Esophagus muscularis mucosa (tissue), 4 donors: Measurements from ENCODE around the gene GRIN3B. TPM values are rescaled to one million over a fixed set of nuclear protein-coding genes. Genes with fewer than 3 reads are reported as not detected.
"Not testable (repeated sequence)": the region's sequence is repeated elsewhere in the genome, so short reads cannot be mapped to it uniquely, and the experiment has no call there.

Experiments
- DNase-seq: peaks from one replicate; pipeline ENCODE4 v3.0.0-alpha.2; 2017; ENCODE audit errors: extremely low spot score
- H3K27ac ChIP-seq, 4 donors: fragments of 200-600 bp; sonication (generic); replicated peaks in 1 of 4; 1 replicate in 3 of 4; 2 replicates in 1 of 4; pipeline ENCODE4 v1.5.1; 2016 to 2019; ENCODE audit warnings: mild to moderate bottlenecking in 1 of 4
- H3K27me3 ChIP-seq, 4 donors: fragments of 200-600 bp; sonication (generic); one replicate each; pipeline versions ENCODE4 v1.5.1 to v1.6.0; 2016 to 2019
- H3K36me3 ChIP-seq, 4 donors: fragments of 200-600 bp; sonication (generic); one replicate each; pipeline ENCODE4 v1.5.1; 2016 to 2019
- H3K4me1 ChIP-seq, 4 donors: fragments of 200-600 bp; sonication (generic); one replicate each; pipeline ENCODE4 v1.5.1; 2016 to 2019
- H3K4me3 ChIP-seq, 4 donors: fragments of 200-600 bp; sonication (generic); 1 replicate in 2 of 4; 2 replicates in 2 of 4; pipeline ENCODE4 v1.5.1; 2016 to 2019; ENCODE audit warnings: mild to moderate bottlenecking in 4 of 4, moderate library complexity in 1 of 4
- H3K9me3 ChIP-seq, 4 donors: fragments of 200-600 bp; sonication (generic); 1 replicate in 3 of 4; 2 replicates in 1 of 4; pipeline ENCODE4 v1.5.1; 2016 to 2019
- EP300 ChIP-seq: sonication (generic); formaldehyde crosslinking; IDR thresholded peaks from one replicate; pipeline ENCODE4 v1.6.1; 2017; ENCODE audit warnings: antibody characterized with exemption
- POLR2A ChIP-seq: fragments of 450-650 bp; IDR thresholded peaks from one replicate; pipeline ENCODE4 v1.6.1; 2017; ENCODE audit warnings: antibody characterized with exemption, moderate library complexity, mild to moderate bottlenecking, low read depth
- POLR2AphosphoS5 ChIP-seq, 2 donors: sonication (generic); formaldehyde crosslinking; IDR thresholded peaks; one replicate each; pipeline ENCODE4 v1.6.1; 2017; ENCODE audit warnings: antibody characterized with exemption in 2 of 2
- WGBS: methylation state at CpG from one replicate; pipeline ENCODE4 v1.1.5; 2018; 5-methylcytosine and 5-hydroxymethylcytosine counted together
- intact Hi-C: fragments of 100-400 bp; cut with DNase I; formaldehyde crosslinking; loops from one replicate; pipeline ENCODE4 v1.15.1; 2023
- total RNA-seq, 4 donors: library from RNA; depleted of rRNA; stranded (reverse); fragments of >200 nt; gene quantifications; one replicate each; pipeline versions ENCODE4 v1.1.0 to v1.2.1, GENCODE V29; 2016
- TF ChIP-seq, protein P1 (sequence below), 3 experiments: fragments of 200-600 bp in 2 of 3; fragments of 450-650 bp in 1 of 3; sonication (generic) in 2 of 3; IDR thresholded peaks; one replicate each; pipeline ENCODE4 v1.5.1; 2017 to 2019; ENCODE audit warnings: antibody characterized with exemption in 3 of 3, mild to moderate bottlenecking in 2 of 3, moderate library complexity in 1 of 3

GRIN3B gene
- total RNA-seq, 4 donors from 2014 or later, result 0.13 to 0.17 TPM; not detected in 2

DNA sequence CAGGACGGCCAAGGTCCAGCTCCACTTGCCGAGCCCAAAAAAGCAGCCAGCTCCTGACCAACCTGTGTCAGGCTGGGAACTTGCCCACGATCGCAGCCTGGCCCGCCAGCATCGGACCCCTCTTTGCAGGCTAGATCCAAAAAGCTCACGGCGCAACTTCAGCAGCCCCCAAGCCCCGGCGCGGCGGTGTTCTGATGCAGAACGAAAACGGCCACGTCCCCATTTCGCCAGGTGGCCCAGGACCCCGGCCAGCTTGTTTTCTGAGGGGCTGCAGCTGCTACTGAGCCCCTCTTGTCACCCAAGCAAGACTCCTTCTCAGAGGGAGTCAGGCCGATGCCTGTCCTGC lies 19.4 kb downstream of the GRIN3B start:
- no peaks in the 10 kb centered on the region for H3K9me3 ChIP-seq
- peak overlapping the region; percentile 84 to 96 (median 89) for H3K4me3 ChIP-seq
- no peak for TF ChIP-seq POLR2AphosphoS5 (IDR thresholded peaks at IDR 0.05)
- TF ChIP-seq, protein P1, sequence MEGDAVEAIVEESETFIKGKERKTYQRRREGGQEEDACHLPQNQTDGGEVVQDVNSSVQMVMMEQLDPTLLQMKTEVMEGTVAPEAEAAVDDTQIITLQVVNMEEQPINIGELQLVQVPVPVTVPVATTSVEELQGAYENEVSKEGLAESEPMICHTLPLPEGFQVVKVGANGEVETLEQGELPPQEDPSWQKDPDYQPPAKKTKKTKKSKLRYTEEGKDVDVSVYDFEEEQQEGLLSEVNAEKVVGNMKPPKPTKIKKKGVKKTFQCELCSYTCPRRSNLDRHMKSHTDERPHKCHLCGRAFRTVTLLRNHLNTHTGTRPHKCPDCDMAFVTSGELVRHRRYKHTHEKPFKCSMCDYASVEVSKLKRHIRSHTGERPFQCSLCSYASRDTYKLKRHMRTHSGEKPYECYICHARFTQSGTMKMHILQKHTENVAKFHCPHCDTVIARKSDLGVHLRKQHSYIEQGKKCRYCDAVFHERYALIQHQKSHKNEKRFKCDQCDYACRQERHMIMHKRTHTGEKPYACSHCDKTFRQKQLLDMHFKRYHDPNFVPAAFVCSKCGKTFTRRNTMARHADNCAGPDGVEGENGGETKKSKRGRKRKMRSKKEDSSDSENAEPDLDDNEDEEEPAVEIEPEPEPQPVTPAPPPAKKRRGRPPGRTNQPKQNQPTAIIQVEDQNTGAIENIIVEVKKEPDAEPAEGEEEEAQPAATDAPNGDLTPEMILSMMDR (IDR thresholded peaks at IDR 0.05), result no peak
- TF ChIP-seq EP300, result no peak
- TF ChIP-seq POLR2A, result no peak
- peak overlapping the region in 3 of 4 donors; percentile 97 for H3K27ac ChIP-seq
- no peaks in the 10 kb centered on the region for H3K27me3 ChIP-seq
- H3K36me3 ChIP-seq, result peaks cover 0 to 6% (median 5%) of the 10 kb centered on the region in 4 donors
- WGBS, result no CpG with 5 or more reads among the region's 18 CpGs
- DNase-seq, result no peak
- intact Hi-C loops, result no loop called here
- H3K4me1 ChIP-seq, result peaks cover 70 to 82% (median 79%) of the 10 kb centered on the region in 4 donors

- 1% methylated on average over 37 of the region's 60 CpGs for whole genome bisulfite sequencing
- peaks cover 64 to 77% (median 72%) of the 10 kb centered on the region in 4 donors for H3K4me1 ChIP-seq
- no peak for DNase-seq
- peaks cover 0 to 2% (median 0%) of the 10 kb centered on the region in 4 donors for H3K36me3 ChIP-seq
- peak overlapping the region; percentile 95 to 97 (median 97) for H3K27ac ChIP-seq
- no peaks in the 10 kb centered on the region for H3K9me3 ChIP-seq
- TF ChIP-seq EP300 (no peak), POLR2A (no peak), POLR2AphosphoS5 (IDR thresholded peaks at IDR 0.05) (no peak)
- TF ChIP-seq, protein P1 (IDR thresholded peaks at IDR 0.05), result no peak
- no peaks in the 10 kb centered on the region for H3K27me3 ChIP-seq
- intact Hi-C loops, result loop anchor here (5.0 kb wide), 1 partner anchor 82 kb away; the partner anchor contains the start of gene GPX4
- peak overlapping the region; percentile 84 to 96 (median 89) for H3K4me3 ChIP-seq
Observed at GRCh38 chr19:1019980-1020867, 20.0 kb downstream of the GRIN3B start.

- intact Hi-C loops, result loop anchor here (5.0 kb wide), 1 partner anchor 81 kb away; the partner anchor contains the start of gene GPX4
- Histone ChIP-seq H3K4me3 (peak within 1 kb of the TSS; percentile 84 to 96 (median 89)), H3K27ac (peak within 1 kb of the TSS; percentile 95 to 97 (median 97)), H3K36me3 (peaks cover 0 to 2% (median 0%) of the 10 kb centered on the region in 4 donors), H3K4me1 (peaks cover 59 to 77% (median 71%) of the 10 kb centered on the region in 4 donors), H3K9me3 (no peaks in the 10 kb centered on the region), H3K27me3 (no peaks in the 10 kb centered on the region)
- WGBS, result 2% methylated on average over 25 of the region's 68 CpGs
- TF ChIP-seq POLR2AphosphoS5 (IDR thresholded peaks at IDR 0.05) (peak in 1 of 2 donors; percentile 97), POLR2A (no peak)
- peak; percentile 98 for DNase-seq
Observed at GRCh38 chr19:1020868-1021425, 20.7 kb downstream of the GRIN3B start, which contains the start of gene TMEM259. TMEM259 (minus strand) TSS chr19:1021123; CDS start chr19:1020996, 127 bp downstream.

DNA sequence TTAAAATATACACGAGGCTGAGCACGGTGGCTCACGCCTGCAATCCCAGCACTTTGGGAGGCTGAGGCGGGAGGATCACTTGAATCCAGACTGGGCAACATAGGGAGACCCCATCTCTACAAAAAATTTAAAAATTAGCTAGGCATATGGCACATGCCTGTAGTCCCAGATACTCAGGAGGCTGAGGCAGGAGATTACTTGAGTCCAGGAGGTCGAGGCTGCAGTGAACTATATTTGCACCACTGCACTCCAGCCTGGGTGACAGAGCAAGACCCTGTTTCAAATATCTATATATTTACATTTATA lies 23.6 kb downstream of the GRIN3B start:
- Histone ChIP-seq H3K4me1 (peaks cover 40 to 75% (median 69%) of the 10 kb centered on the region in 4 donors), H3K27ac (peak overlapping the region; percentile 53 to 97 (median 96))
- WGBS, result 80% methylated on average over 5 of the region's 5 CpGs
- not testable (repeated sequence) for H3K9me3 ChIP-seq, H3K4me3 ChIP-seq, DNase-seq, H3K27me3 ChIP-seq, H3K36me3 ChIP-seq
- intact Hi-C loops, result loop anchor here (5.0 kb wide), 1 partner anchor 78 kb away; the partner anchor contains the start of gene GPX4

- H3K4me3 ChIP-seq, H3K36me3 ChIP-seq, H3K27me3 ChIP-seq, DNase-seq, intact Hi-C loops, H3K9me3 ChIP-seq: not testable (repeated sequence)
- WGBS, result 86% methylated on average over 6 of the region's 6 CpGs
- Histone ChIP-seq H3K27ac (peak overlapping the region; percentile 96 to 100 (median 98)), H3K4me1 (peaks cover 35 to 73% (median 69%) of the 10 kb centered on the region in 4 donors)
Observed at GRCh38 chr19:1025080-1025479, 24.9 kb downstream of the GRIN3B start.
